Hematopoietic multipotent progenitor cell treated with erythropoietin and hydrocortisone succinate and interleukin-3 and kit ligand, for 4 days (in vitro differentiated cells): Measurements from ENCODE around the gene DNER.
"Not testable (repeated sequence)": the region's sequence is repeated elsewhere in the genome, so short reads cannot be mapped to it uniquely, and the experiment has no call there.

Experiments
- DNase-seq: peaks from one replicate; pipeline ENCODE4 v3.0.0-alpha.2; 2015

Gene DNER

GRCh38 chr2:229714736-229715541 is 584 bp upstream of the DNER start:
- DNase-seq = peak; percentile 75

GRCh38 chr2:229713371-229714079 is 830 bp downstream of the DNER start:
- peak; percentile 33 for DNase-seq

- DNase-seq = peak; percentile 44
Observed at GRCh38 chr2:229712136-229712535, 2.2 kb downstream of the DNER start.

GRCh38 chr2:229708335-229708734 is 6.0 kb downstream of the DNER start:
- peak; percentile 24 for DNase-seq

GRCh38 chr2:229703909-229704630 is 10.3 kb downstream of the DNER start:
- no peak for DNase-seq

GRCh38 chr2:229701716-229702115 is 12.6 kb downstream of the DNER start:
- no peak for DNase-seq

- no peak for DNase-seq
Observed at GRCh38 chr2:229701062-229701461, 13.3 kb downstream of the DNER start.

- DNase-seq = no peak
Observed at GRCh38 chr2:229695961-229696360, 18.4 kb downstream of the DNER start.

GRCh38 chr2:229693845-229694244 is 20.5 kb downstream of the DNER start:
- not testable (repeated sequence) for DNase-seq

GRCh38 chr2:229691631-229692030 is 22.7 kb downstream of the DNER start:
- DNase-seq = no peak

- no peak for DNase-seq
Observed at GRCh38 chr2:229689307-229689839, 25.0 kb downstream of the DNER start.

GRCh38 chr2:229688141-229688540 is 26.2 kb downstream of the DNER start:
- DNase-seq = no peak

GRCh38 chr2:229686122-229686919 is 28.0 kb downstream of the DNER start:
- no peak for DNase-seq

- DNase-seq = no peak
Observed at GRCh38 chr2:229684942-229685562, 29.3 kb downstream of the DNER start.

GRCh38 chr2:229679393-229680125 is 34.8 kb downstream of the DNER start:
- DNase-seq = no peak

GRCh38 chr2:229675569-229675968 is 38.8 kb downstream of the DNER start:
- DNase-seq = no peak

GRCh38 chr2:229674830-229675530 is 39.4 kb downstream of the DNER start:
- no peak for DNase-seq

GRCh38 chr2:229673676-229674075 is 40.7 kb downstream of the DNER start:
- no peak for DNase-seq

GRCh38 chr2:229672021-229672420 is 42.3 kb downstream of the DNER start:
- no peak for DNase-seq

- no peak for DNase-seq
Observed at GRCh38 chr2:229669841-229670240, 44.5 kb downstream of the DNER start.

GRCh38 chr2:229666811-229667210 is 47.5 kb downstream of the DNER start:
- DNase-seq = no peak
